Measurements from ENCODE around the gene MCEMP1.

The MCEMP1 gene

DNA sequence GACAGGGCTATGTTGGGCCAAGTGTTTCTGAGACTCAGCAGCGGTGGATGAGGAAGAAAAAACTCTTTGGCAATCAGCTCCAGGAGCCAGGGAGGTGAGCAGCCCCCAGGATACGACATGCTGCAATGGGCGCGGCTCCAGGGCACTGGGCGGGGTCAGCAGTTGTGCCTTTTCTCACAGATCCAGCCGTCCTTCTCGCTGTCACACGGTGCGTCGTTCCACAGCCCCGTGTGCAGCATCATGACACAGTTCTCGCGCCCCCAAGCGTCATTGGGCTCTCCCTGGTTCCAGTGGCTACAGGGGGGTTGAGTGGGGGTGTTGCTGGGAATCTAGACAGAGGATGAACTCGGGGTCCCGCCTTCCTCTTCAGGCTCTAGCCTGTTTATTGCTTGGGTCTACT, 52.3 kb downstream of the MCEMP1 start:
- no peak for DNase-seq (ENCODE audit: low read depth, low spot score)

All from smooth muscle cell of the brain vasculature (primary cell).